Endothelial cell of umbilical vein (primary cell): ENCODE results near the gene COL4A2. TPM values are rescaled to one million over a fixed set of nuclear protein-coding genes. Genes with fewer than 3 reads are reported as not detected.

Source experiments
- BruUV-seq: library from RNA; stranded (reverse); fragments of 400-500 nt; replicated peaks from 2 replicates; lab custom pipeline; 2021; lab: Mats Ljungman, UMichigan
- CTCF ChIA-PET: fragments of 300-600, 350-600 bp; sonication (Branson Sonifier 250); formaldehyde crosslinking; loops from one replicate; lab custom pipeline; 2021; ENCODE audit warnings: antibody characterized with exemption, inconsistent platforms; lab: Charles Lee
- POLR2A ChIA-PET: fragments of 300-600, 350-600 bp; sonication (Branson Sonifier 250); formaldehyde crosslinking; loops from one replicate; lab custom pipeline; 2021; ENCODE audit warnings: antibody characterized with exemption, inconsistent platforms; lab: Charles Lee
- DNase-seq: peaks from one replicate; pipeline ENCODE4 v3.0.0-alpha.2; 2011; ENCODE audit warnings: low read depth, low spot score
- FAIRE-seq: peaks from 2 replicates; lab custom pipeline; 2011; peaks lifted over from hg19 to GRCh38; lab: Jason Lieb, UNC
- H2AFZ ChIP-seq: 2 replicates; pipeline ENCODE4 v1.6.0; 2012; ENCODE audit warnings: low read depth, low read length, control low read depth, inconsistent platforms
- H3K27ac ChIP-seq: 2 replicates; pipeline ENCODE4 v1.5.1; 2011; ENCODE audit warnings: low read depth, mild to moderate bottlenecking, control low read depth, low read length, moderate library complexity; ENCODE audit not compliant: insufficient read depth
- H3K27me3 ChIP-seq, 2 experiments: 2 replicates each; pipeline versions ENCODE4 v1.6.0 to v1.6.1; 2011; ENCODE audit warnings: low read length in 2 of 2, mixed read lengths in 1 of 2; ENCODE audit not compliant: control insufficient read depth in 2 of 2, insufficient read depth in 2 of 2
- H3K36me3 ChIP-seq, 2 experiments: 2 replicates in 1 of 2; 3 replicates in 1 of 2; pipeline ENCODE4 v1.5.1; 2011; ENCODE audit warnings: low read length in 2 of 2, mild to moderate bottlenecking in 1 of 2, moderate library complexity in 1 of 2; ENCODE audit not compliant: control insufficient read depth in 2 of 2, insufficient read depth in 2 of 2; ENCODE audit errors: extremely low read depth in 1 of 2
- H3K4me1 ChIP-seq: 3 replicates; pipeline ENCODE4 v1.5.1; 2011; ENCODE audit warnings: mild to moderate bottlenecking, low read length; ENCODE audit not compliant: control insufficient read depth, insufficient read depth; ENCODE audit errors: extremely low read depth
- H3K4me2 ChIP-seq: 2 replicates; pipeline ENCODE4 v1.6.1; 2011; ENCODE audit warnings: low read length, control low read depth, mixed read lengths; ENCODE audit not compliant: insufficient read depth
- H3K4me3 ChIP-seq, 3 experiments: fragments of 200-600 bp in 1 of 3; sonication (generic), shearing (Covaris generic) in 1 of 3; replicated peaks in 1 of 3; 2 replicates each; pipeline ENCODE4 v1.5.1; 2011 to 2016; ENCODE audit warnings: control low read depth in 3 of 3, low read length in 3 of 3, mild to moderate bottlenecking in 2 of 3, inconsistent platforms in 1 of 3, low read depth in 1 of 3, moderate library complexity in 1 of 3; ENCODE audit not compliant: insufficient read depth in 1 of 3
- H3K79me2 ChIP-seq: 2 replicates; pipeline ENCODE4 v1.6.0; 2012; ENCODE audit warnings: low read length, inconsistent platforms; ENCODE audit not compliant: control insufficient read depth, insufficient read depth
- H3K9ac ChIP-seq: replicated peaks from 2 replicates; pipeline ENCODE3; 2011; ENCODE audit warnings: low read length, control low read depth; ENCODE audit not compliant: insufficient read depth; ENCODE audit errors: extremely low read depth
- H3K9me1 ChIP-seq: replicated peaks from 3 replicates; pipeline ENCODE4 v1.6.0; 2011; ENCODE audit warnings: mild to moderate bottlenecking, low read length; ENCODE audit not compliant: control insufficient read depth, insufficient read depth; ENCODE audit errors: extremely low read depth
- H3K9me3 ChIP-seq: replicated peaks from 2 replicates; pipeline ENCODE4 v1.5.1; 2012; ENCODE audit warnings: low read length, inconsistent platforms; ENCODE audit not compliant: control insufficient read depth, insufficient read depth
- H4K20me1 ChIP-seq: replicated peaks from 2 replicates; pipeline ENCODE3; 2011; ENCODE audit warnings: mild to moderate bottlenecking, low read length; ENCODE audit not compliant: control insufficient read depth, insufficient read depth; ENCODE audit errors: extremely low read depth
- EZH2 ChIP-seq: IDR thresholded peaks from 2 replicates; pipeline ENCODE4 v1.6.1; 2012; ENCODE audit warnings: borderline replicate concordance, low read depth, mild to moderate bottlenecking, moderate library complexity, low read length, inconsistent platforms; ENCODE audit not compliant: severe bottlenecking
- FOS ChIP-seq: IDR thresholded peaks from 2 replicates; pipeline ENCODE4 v1.6.1; 2011; ENCODE audit warnings: mild to moderate bottlenecking, low read length, moderate library complexity, borderline replicate concordance; ENCODE audit not compliant: insufficient read depth
- GATA2 ChIP-seq: IDR thresholded peaks from 2 replicates; pipeline ENCODE4 v1.7.0; 2011; ENCODE audit warnings: low read depth, mild to moderate bottlenecking, moderate library complexity, mixed read lengths, low read length; ENCODE audit not compliant: insufficient read length, insufficient read depth
- JUN ChIP-seq: IDR thresholded peaks from 2 replicates; pipeline ENCODE4 v1.6.1; 2011; ENCODE audit warnings: borderline replicate concordance, low read depth; ENCODE audit not compliant: insufficient read length, insufficient read depth
- MYC ChIP-seq: IDR thresholded peaks from one replicate; pipeline ENCODE4 v1.6.1; 2011; ENCODE audit warnings: mild to moderate bottlenecking, low read depth, low read length
- POLR2A ChIP-seq: IDR thresholded peaks from 2 replicates; pipeline ENCODE4 v1.6.1; 2012; ENCODE audit warnings: low read depth, mild to moderate bottlenecking, control low read depth, low read length
- POLR2AphosphoS5 ChIP-seq: IDR thresholded peaks from 2 replicates; pipeline ENCODE4 v1.6.1; 2012; ENCODE audit warnings: low read depth, mild to moderate bottlenecking, control low read depth, low read length, moderate library complexity; ENCODE audit not compliant: insufficient read depth
- dilution Hi-C: fragments of 300-500 bp; cut with MboI; formaldehyde crosslinking; loops from one replicate; pipeline ENCODE4 v1.15.0; 2019; ENCODE audit warnings: low sequenced_read_pairs; ENCODE audit not compliant: extremely low pct_ligation_motif_present
- intact Hi-C: fragments of 100-400 bp; cut with micrococcal nuclease; formaldehyde crosslinking; loops from one replicate; pipeline ENCODE4 v1.10.0; 2022
- polyA plus RNA-seq, 4 experiments: library from polyadenylated mRNA; depleted of rRNA in 3 of 4; stranded (reverse) in 3 of 4; unstranded in 1 of 4; fragments of >200 nt; gene quantifications; 2 replicates each; pipeline versions ENCODE4 v1.2.1 to v1.2.3, GENCODE V29; 2011 to 2012; ENCODE audit warnings: missing spikeins in 1 of 4
- total RNA-seq: library from RNA; stranded (reverse); gene quantifications from 2 replicates; pipeline ENCODE4 v1.2.3, GENCODE V29; 2021
- TF ChIP-seq, protein P1 (sequence below): IDR thresholded peaks from 2 replicates; pipeline ENCODE4 v1.6.1; 2011; ENCODE audit not compliant: insufficient read depth, insufficient read length
- TF ChIP-seq, protein P2 (sequence below), 2 donors: IDR thresholded peaks; 1 replicate in 1 of 2; 2 replicates in 1 of 2; pipeline ENCODE4 v1.5.1; 2011; ENCODE audit warnings: low read length in 2 of 2, mild to moderate bottlenecking in 2 of 2, moderate library complexity in 2 of 2, control low read depth in 1 of 2, inconsistent platforms in 1 of 2, low read depth in 1 of 2; ENCODE audit not compliant: insufficient read depth in 1 of 2; ENCODE audit errors: extremely low read depth in 1 of 2

COL4A2 gene
- total and polyA plus RNA-seq, 2 donors (not counting 3 experiments of a cell fraction or from before 2014, with no cell fraction given): 792 to 940 TPM

GRCh38 chr13:110377178-110377825 is 70.2 kb downstream of the COL4A2 start:
- no peak for DNase-seq
- no peak for TF ChIP-seq POLR2A
- no peak for TF ChIP-seq EZH2
- no peak for TF ChIP-seq MYC
- no peak for TF ChIP-seq POLR2AphosphoS5
- TF ChIP-seq JUN: no peak
- no peak for TF ChIP-seq GATA2
- TF ChIP-seq, protein P1, sequence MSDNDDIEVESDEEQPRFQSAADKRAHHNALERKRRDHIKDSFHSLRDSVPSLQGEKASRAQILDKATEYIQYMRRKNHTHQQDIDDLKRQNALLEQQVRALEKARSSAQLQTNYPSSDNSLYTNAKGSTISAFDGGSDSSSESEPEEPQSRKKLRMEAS: no peak
- TF ChIP-seq, protein P2, sequence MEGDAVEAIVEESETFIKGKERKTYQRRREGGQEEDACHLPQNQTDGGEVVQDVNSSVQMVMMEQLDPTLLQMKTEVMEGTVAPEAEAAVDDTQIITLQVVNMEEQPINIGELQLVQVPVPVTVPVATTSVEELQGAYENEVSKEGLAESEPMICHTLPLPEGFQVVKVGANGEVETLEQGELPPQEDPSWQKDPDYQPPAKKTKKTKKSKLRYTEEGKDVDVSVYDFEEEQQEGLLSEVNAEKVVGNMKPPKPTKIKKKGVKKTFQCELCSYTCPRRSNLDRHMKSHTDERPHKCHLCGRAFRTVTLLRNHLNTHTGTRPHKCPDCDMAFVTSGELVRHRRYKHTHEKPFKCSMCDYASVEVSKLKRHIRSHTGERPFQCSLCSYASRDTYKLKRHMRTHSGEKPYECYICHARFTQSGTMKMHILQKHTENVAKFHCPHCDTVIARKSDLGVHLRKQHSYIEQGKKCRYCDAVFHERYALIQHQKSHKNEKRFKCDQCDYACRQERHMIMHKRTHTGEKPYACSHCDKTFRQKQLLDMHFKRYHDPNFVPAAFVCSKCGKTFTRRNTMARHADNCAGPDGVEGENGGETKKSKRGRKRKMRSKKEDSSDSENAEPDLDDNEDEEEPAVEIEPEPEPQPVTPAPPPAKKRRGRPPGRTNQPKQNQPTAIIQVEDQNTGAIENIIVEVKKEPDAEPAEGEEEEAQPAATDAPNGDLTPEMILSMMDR (IDR thresholded peaks at IDR 0.05; ENCODE audit: extremely low read depth in 1 of 2, insufficient read depth in 1 of 2, low read depth in 1 of 2, low read length in 2 of 2): no peak
- no peak for TF ChIP-seq FOS
- H4K20me1 ChIP-seq: no peaks in the 10 kb centered on the region
- dilution Hi-C loops: no loop called here
- H3K27me3 ChIP-seq: no peaks in the 10 kb centered on the region
- H3K9me3 ChIP-seq: no peaks in the 10 kb centered on the region
- peaks cover 36% of the 10 kb centered on the region for H3K79me2 ChIP-seq
- ChIA-PET CTCF (no interaction called here), POLR2A (no interaction called here)
- no TSS peak for BruUV-seq
- H3K36me3 ChIP-seq: peaks cover 2% of the 10 kb centered on the region in 2 experiments
- intact Hi-C loops: no loop called here
- no peak overlapping the region for H3K27ac ChIP-seq
- no peak overlapping the region for H2AFZ ChIP-seq
- H3K9ac ChIP-seq: no peak overlapping the region
- H3K4me3 ChIP-seq: no peak overlapping the region
- no peak overlapping the region for H3K4me2 ChIP-seq
- FAIRE-seq: no peak
- peaks cover 45% of the 10 kb centered on the region for H3K4me1 ChIP-seq
- H3K9me1 ChIP-seq: no peaks in the 10 kb centered on the region
